ENCODE data around the gene KCNIP3.

- no peak for TF ChIP-seq CTCF (IDR thresholded peaks at IDR 0.05)
- TF ChIP-seq POLR2A (IDR thresholded peaks at IDR 0.05) = no peak
Observed at GRCh38 chr2:95265182-95265581, 32.0 kb upstream of the KCNIP3 start.

Measured in esophagus squamous epithelium (tissue), 4 donors.